ENCODE measurements around the gene C22orf23.

DNA sequence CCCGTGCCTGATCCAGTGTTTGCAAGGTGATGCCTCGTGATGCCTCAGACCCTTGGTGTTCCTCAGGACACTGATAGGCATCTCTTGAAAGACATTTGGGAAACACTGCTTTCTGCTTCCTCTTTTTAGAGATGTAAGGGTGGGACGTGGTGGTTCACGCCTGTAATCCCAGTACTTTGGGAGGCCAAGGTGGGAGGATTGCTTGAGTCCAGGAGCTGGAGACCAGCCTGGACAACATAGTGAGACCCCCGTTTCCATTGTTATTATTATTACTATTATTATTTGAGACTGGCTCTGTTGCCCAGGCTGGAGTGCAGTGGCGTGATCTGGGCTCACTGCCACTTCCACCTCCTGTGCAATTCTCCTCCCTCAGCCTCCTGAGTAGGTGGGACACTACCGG is 37.5 kb upstream of the C22orf23 start:
- no peak for TF ChIP-seq POLR2A (IDR thresholded peaks at IDR 0.05)
- TF ChIP-seq, protein P1, sequence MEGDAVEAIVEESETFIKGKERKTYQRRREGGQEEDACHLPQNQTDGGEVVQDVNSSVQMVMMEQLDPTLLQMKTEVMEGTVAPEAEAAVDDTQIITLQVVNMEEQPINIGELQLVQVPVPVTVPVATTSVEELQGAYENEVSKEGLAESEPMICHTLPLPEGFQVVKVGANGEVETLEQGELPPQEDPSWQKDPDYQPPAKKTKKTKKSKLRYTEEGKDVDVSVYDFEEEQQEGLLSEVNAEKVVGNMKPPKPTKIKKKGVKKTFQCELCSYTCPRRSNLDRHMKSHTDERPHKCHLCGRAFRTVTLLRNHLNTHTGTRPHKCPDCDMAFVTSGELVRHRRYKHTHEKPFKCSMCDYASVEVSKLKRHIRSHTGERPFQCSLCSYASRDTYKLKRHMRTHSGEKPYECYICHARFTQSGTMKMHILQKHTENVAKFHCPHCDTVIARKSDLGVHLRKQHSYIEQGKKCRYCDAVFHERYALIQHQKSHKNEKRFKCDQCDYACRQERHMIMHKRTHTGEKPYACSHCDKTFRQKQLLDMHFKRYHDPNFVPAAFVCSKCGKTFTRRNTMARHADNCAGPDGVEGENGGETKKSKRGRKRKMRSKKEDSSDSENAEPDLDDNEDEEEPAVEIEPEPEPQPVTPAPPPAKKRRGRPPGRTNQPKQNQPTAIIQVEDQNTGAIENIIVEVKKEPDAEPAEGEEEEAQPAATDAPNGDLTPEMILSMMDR (IDR thresholded peaks at IDR 0.05), result no peak
